ES-I3 (cell line): Measurements from ENCODE around the gene FREM2.

Experiments used
- H3K36me3 ChIP-seq: 2 replicates; pipeline ENCODE4 v1.6.1; 2013; ENCODE audit warnings: mild to moderate bottlenecking, low read length, control low read depth, moderate library complexity; ENCODE audit not compliant: insufficient read depth
- H3K4me1 ChIP-seq: 2 replicates; pipeline ENCODE4 v1.6.1; 2013; ENCODE audit warnings: mild to moderate bottlenecking, control low read depth, low read length; ENCODE audit not compliant: insufficient read depth
- H3K9ac ChIP-seq: 2 replicates; pipeline ENCODE4 v1.6.1; 2013; ENCODE audit warnings: low read depth, mild to moderate bottlenecking, low read length, moderate library complexity
- H3K9me3 ChIP-seq: 2 replicates; pipeline ENCODE4 v1.6.1; 2013; ENCODE audit warnings: mild to moderate bottlenecking, low read length, moderate library complexity; ENCODE audit not compliant: control insufficient read depth, insufficient read depth

FREM2 gene

GRCh38 chr13:38856065-38856464 is 169.2 kb downstream of the FREM2 start:
- H3K9me3 ChIP-seq, result no peaks in the 10 kb centered on the region
- no peaks in the 10 kb centered on the region for H3K4me1 ChIP-seq
- H3K9ac ChIP-seq, result no peak overlapping the region
- no peaks in the 10 kb centered on the region; the same call in 1 of the 2 replicates for H3K36me3 ChIP-seq

- Histone ChIP-seq H3K4me1 (no peaks in the 10 kb centered on the region), H3K9me3 (no peaks in the 10 kb centered on the region), H3K9ac (no peak overlapping the region), H3K36me3 (no peaks in the 10 kb centered on the region)
These were observed 175.6 kb downstream of the FREM2 start for GRCh38 chr13:38862443-38862842.

- no peaks in the 10 kb centered on the region for H3K9me3 ChIP-seq
- no peak overlapping the region for H3K9ac ChIP-seq
- H3K36me3 ChIP-seq, result no peaks in the 10 kb centered on the region
- no peaks in the 10 kb centered on the region for H3K4me1 ChIP-seq
These were observed 176.7 kb downstream of the FREM2 start for GRCh38 chr13:38863536-38863935.

- Histone ChIP-seq H3K36me3 (no peaks in the 10 kb centered on the region), H3K9ac (no peak overlapping the region), H3K4me1 (no peaks in the 10 kb centered on the region), H3K9me3 (no peaks in the 10 kb centered on the region)
These were observed 179.8 kb downstream of the FREM2 start for GRCh38 chr13:38866649-38867048.

- Histone ChIP-seq H3K9me3 (no peaks in the 10 kb centered on the region), H3K9ac (no peak overlapping the region), H3K36me3 (no peaks in the 10 kb centered on the region), H3K4me1 (no peaks in the 10 kb centered on the region)
These were observed 181.5 kb downstream of the FREM2 start for GRCh38 chr13:38868399-38868798.

- no peaks in the 10 kb centered on the region for H3K4me1 ChIP-seq
- H3K9me3 ChIP-seq, result no peaks in the 10 kb centered on the region
- no peak overlapping the region for H3K9ac ChIP-seq
- no peaks in the 10 kb centered on the region for H3K36me3 ChIP-seq
These were observed 182.0 kb downstream of the FREM2 start for GRCh38 chr13:38868870-38869269.

- Histone ChIP-seq H3K9ac (no peak overlapping the region), H3K36me3 (no peaks in the 10 kb centered on the region), H3K9me3 (no peaks in the 10 kb centered on the region), H3K4me1 (no peaks in the 10 kb centered on the region)
These were observed 184.4 kb downstream of the FREM2 start for GRCh38 chr13:38871275-38871674.

- Histone ChIP-seq H3K36me3 (no peaks in the 10 kb centered on the region), H3K4me1 (no peaks in the 10 kb centered on the region), H3K9me3 (no peaks in the 10 kb centered on the region), H3K9ac (no peak overlapping the region; the same call in 1 of the 2 replicates)
These were observed 185.8 kb downstream of the FREM2 start for GRCh38 chr13:38872693-38873092.

GRCh38 chr13:38875186-38875875 is 188.5 kb downstream of the FREM2 start:
- Histone ChIP-seq H3K4me1 (no peaks in the 10 kb centered on the region), H3K9ac (no peak overlapping the region), H3K36me3 (no peaks in the 10 kb centered on the region), H3K9me3 (no peaks in the 10 kb centered on the region)

GRCh38 chr13:38879278-38879677 is 192.4 kb downstream of the FREM2 start:
- no peaks in the 10 kb centered on the region for H3K36me3 ChIP-seq
- H3K9me3 ChIP-seq, result no peaks in the 10 kb centered on the region
- 0 out of 2 replicates have a peak, but pooled peaks cover 4% of the 10 kb centered on the region for H3K4me1 ChIP-seq
- H3K9ac ChIP-seq, result no peak overlapping the region

- H3K36me3 ChIP-seq, result no peaks in the 10 kb centered on the region
- 0 out of 2 replicates have a peak, but pooled peaks cover 4% of the 10 kb centered on the region for H3K4me1 ChIP-seq
- H3K9ac ChIP-seq, result no peak overlapping the region
- H3K9me3 ChIP-seq, result no peaks in the 10 kb centered on the region
These were observed 192.9 kb downstream of the FREM2 start for GRCh38 chr13:38879786-38880185.

- Histone ChIP-seq H3K36me3 (no peaks in the 10 kb centered on the region), H3K9ac (no peak overlapping the region), H3K9me3 (no peaks in the 10 kb centered on the region), H3K4me1 (0 out of 2 replicates have a peak, but pooled peaks cover 4% of the 10 kb centered on the region)
These were observed 193.5 kb downstream of the FREM2 start for GRCh38 chr13:38880397-38880796.

GRCh38 chr13:38883783-38884182 is 196.9 kb downstream of the FREM2 start:
- Histone ChIP-seq H3K4me1 (peaks cover 9% of the 10 kb centered on the region), H3K36me3 (no peaks in the 10 kb centered on the region), H3K9ac (no peak overlapping the region), H3K9me3 (no peaks in the 10 kb centered on the region)

GRCh38 chr13:38888309-38888708 is 201.4 kb downstream of the FREM2 start:
- H3K4me1 ChIP-seq, result peaks cover 9% of the 10 kb centered on the region
- no peaks in the 10 kb centered on the region for H3K36me3 ChIP-seq
- H3K9ac ChIP-seq, result no peak overlapping the region
- no peaks in the 10 kb centered on the region for H3K9me3 ChIP-seq

GRCh38 chr13:38895075-38895474 is 208.2 kb downstream of the FREM2 start:
- H3K9me3 ChIP-seq, result no peaks in the 10 kb centered on the region

More at GRCh38 chr13:38895075-38895474, 208.2 kb downstream of the FREM2 start:
- H3K9ac ChIP-seq, result no peak overlapping the region
- no peaks in the 10 kb centered on the region for H3K4me1 ChIP-seq
- H3K36me3 ChIP-seq, result no peaks in the 10 kb centered on the region
